Mammary epithelial cell (primary cell): ENCODE data around the gene RD3L.

Experiments used
- CTCF ChIP-seq, 2 donors: IDR thresholded peaks in 1 of 2; conservative IDR thresholded peaks in 1 of 2; 2 replicates each; pipeline ENCODE4 v1.5.1; 2011 to 2012; ENCODE audit warnings: inconsistent platforms in 2 of 2, low read length in 2 of 2, mild to moderate bottlenecking in 2 of 2, control low read depth in 1 of 2, low read depth in 1 of 2; ENCODE audit not compliant: insufficient read depth in 1 of 2; ENCODE audit errors: extremely low read depth in 1 of 2
- EZH2 ChIP-seq: IDR thresholded peaks from 2 replicates; pipeline ENCODE4 v1.6.1; 2012; ENCODE audit warnings: low read length, inconsistent platforms, borderline replicate concordance

- TF ChIP-seq CTCF (conservative IDR thresholded peaks at IDR 0.05 in 1 of 2, IDR thresholded peaks at IDR 0.05 in 1 of 2; ENCODE audit: extremely low read depth in 1 of 2, insufficient read depth in 1 of 2, low read depth in 1 of 2, low read length in 2 of 2) = no peak
- TF ChIP-seq EZH2 = no peak
Observed at GRCh38 chr14:103891667-103892215, 50.6 kb downstream of the RD3L start.
